DMS53 (cell line): Measurements from ENCODE around the gene LYPD3.
A peak's percentile ranks its signal among the peaks of the same experiment; 100 is the strongest.
"Not testable (repeated sequence)": the region's sequence is repeated elsewhere in the genome, so short reads cannot be mapped to it uniquely, and the experiment has no call there.

Source experiments
- DNase-seq: peaks from one replicate; lab custom pipeline; 2025; lab: John Stamatoyannopoulos, UW

Gene LYPD3

GRCh38 chr19:43461303-43461702 is 4.1 kb downstream of the LYPD3 start:
- DNase-seq: no peak

- DNase-seq: no peak
These were observed 4.9 kb downstream of the LYPD3 start for GRCh38 chr19:43460362-43461016.

DNA sequence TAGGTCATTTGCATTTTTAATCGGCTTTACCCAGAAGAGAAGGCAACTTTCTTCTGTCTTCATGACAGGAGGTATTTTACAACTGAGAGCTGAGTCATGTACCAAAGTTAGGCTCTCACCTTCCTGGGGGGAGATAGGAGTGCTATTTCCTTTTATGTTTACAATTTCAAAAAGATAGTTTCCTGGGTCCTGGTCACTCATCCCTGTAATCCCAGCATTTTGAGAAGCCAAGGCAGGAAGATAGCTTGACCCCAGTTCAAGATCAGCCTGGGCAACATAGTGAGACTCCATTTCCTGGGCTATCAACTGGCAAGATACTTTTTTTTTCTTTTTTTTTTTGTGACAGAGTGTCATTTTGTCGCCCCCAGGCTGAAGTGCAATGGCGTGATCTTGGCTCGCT is 7.6 kb downstream of the LYPD3 start:
- DNase-seq: no peak

GRCh38 chr19:43455321-43456113 is 9.9 kb downstream of the LYPD3 start:
- DNase-seq: peak; percentile 34

- no peak for DNase-seq
These were observed 11.4 kb downstream of the LYPD3 start for GRCh38 chr19:43454031-43454430.

DNA sequence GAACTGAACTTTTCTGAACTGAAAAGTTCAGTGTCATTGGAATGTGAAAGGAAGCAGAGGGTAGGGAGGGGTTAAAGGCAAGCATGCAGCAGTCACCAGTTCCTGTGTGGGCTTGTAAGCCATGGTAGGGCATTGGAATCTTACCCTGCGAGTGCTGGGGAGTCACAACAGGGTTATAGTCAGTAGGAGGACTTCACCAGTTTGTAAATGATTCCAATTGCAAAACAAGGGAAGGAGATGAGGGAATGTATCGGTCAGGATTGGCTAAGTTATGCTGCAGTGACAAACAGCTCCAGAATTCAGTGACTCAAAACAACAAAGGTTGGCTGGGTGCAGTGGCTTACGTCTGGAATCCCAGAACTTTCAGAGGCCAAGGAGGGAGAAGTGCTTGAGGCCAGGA is 12.8 kb downstream of the LYPD3 start:
- no peak for DNase-seq

DNA sequence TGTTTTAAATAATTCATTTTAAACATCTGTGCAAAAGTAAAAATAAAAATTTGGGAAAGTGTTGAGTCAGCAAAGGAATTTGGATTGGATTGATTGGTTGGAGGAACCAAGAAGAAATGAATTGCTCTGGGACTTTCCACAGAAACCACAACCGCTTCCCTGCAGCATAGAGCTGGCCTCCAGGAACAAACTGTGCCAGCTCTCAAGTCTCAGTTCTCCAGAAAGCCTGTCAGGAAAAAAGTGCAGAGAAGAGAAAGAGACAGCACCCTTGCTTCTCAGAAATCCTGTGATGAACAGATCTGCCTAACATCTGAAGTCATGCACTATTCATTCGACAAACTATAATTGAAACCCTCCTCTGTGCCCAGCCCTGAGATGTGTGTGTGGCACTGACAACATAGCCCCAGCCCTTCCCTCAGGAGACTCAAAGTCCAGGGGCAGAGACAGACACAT is 14.8 kb downstream of the LYPD3 start:
- no peak for DNase-seq

- no peak for DNase-seq
These were observed 17.8 kb downstream of the LYPD3 start for GRCh38 chr19:43447655-43448054.

DNA sequence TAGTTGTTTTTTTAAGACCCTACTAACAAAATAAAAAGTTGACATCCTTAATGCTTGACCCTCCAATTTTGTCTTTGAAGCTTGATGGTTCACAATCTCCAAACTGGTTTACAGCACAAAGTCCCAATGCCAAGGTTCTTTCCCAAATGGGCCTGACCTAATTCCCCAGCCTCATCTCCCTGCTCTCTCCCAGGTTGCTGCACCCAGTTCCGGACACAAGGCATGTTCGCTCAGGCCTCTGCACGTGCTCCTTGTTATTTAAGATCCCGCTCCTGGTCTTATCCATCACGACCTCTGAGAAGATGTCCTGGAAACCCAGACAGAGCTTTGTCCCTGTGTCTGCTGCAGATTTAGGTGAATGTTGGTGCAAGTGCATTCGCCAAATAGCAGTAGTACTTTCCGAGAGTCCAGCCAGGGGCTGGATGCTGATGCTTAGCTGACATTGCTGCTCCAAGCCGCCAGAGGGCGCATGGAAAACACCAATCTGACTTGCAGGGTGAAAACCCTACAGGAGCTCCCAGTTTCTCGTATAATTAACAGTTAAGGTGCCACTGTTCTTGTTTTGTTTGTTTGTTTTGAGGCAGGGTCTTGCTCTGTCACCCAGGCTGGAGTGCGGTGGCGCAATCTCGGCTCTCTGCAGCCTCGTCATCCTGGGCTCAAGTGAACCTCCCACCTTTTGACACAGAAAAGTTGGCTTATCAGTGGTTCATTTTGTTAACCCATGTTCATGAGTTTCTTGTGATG is 18.5 kb downstream of the LYPD3 start:
- peak; percentile 83 for DNase-seq

GRCh38 chr19:43445426-43445825 is 20.0 kb downstream of the LYPD3 start:
- no peak for DNase-seq

GRCh38 chr19:43444531-43445287 is 20.7 kb downstream of the LYPD3 start:
- no peak for DNase-seq

- not testable (repeated sequence) for DNase-seq
These were observed 21.3 kb downstream of the LYPD3 start for GRCh38 chr19:43444091-43444490.

- no peak for DNase-seq
These were observed 23.7 kb downstream of the LYPD3 start for GRCh38 chr19:43441716-43442115.

DNA sequence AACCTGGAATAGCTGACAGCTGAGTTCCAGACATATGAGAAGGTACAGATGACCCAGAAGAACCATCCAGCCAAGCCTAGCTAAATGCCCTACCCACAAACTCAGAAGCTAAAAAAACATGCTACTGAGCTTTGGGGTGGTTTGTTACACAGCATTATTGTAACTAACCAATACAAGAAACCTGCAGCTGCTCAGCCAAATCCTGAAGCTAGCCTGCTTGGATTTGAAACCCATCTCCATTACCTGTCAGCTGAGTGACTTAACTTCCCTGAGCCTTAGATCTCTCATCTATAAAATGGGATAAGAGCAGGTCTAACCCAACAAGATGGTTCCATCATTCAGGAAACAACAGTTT is 25.7 kb downstream of the LYPD3 start:
- no peak for DNase-seq

DNA sequence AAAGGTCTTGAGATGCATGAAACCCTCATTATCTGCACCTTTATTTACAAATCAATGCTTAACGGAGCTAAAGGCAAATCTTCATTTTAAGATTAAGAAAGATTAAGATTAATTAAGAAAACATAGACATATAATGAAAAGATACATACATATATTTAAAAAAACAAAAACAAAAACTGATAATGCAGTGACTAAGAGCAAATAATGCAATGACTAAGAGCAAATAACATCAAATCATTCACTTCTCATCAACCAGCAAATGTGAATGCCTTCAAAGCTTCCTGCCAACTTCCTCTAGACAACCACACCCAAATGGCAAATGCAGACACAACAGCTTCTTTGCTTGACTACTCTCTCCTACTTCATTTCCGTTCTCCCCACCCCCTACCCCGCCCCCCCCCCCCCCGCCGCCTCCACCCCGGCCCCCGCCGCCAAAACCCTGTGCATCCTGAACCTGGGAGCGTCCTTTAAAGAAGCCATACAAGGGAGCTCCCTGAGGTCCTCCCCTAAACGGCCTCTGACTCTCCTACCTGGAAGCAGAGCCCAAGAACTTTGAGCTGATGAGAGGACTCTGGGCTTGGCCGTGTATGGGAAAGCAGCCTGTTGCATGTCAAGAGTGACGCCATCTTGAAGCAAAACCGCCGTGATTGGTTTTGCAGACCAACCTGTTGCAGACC is 26.2 kb downstream of the LYPD3 start:
- DNase-seq: peak; percentile 67

DNA sequence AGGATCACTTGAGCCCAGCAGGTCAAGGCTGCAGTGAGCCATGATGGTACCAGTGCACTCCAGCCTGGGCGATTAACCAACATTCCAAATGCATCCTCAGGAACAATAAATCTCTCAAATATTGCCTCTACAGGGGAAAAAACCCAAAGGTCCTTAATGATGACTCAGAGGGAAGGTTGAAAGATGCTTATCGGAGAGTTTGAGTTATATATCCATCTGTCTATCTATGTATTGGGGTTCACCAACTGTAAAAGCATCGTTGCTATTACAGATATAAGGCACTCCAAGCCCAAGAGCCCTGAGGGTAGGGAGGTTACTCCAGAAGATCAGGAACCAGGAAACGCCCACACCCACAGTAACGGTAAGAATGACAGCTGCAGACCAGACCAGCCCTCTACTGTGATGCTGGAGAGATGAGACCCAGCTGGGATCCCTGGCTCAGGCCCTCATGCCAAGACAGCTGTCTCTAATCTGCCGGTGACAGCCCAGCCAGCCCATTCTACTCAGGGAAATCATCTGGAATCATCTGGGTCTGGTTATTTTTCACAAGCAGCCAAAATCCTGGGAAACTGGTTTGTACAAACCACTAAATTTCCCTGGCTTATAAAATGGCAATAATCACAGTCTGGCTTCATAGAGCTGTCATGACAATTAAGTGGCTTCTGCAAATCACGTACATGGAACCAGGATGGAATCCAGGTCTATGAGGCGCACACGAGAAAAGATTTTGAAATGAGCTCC is 26.9 kb downstream of the LYPD3 start:
- DNase-seq: peak; percentile 26

DNA sequence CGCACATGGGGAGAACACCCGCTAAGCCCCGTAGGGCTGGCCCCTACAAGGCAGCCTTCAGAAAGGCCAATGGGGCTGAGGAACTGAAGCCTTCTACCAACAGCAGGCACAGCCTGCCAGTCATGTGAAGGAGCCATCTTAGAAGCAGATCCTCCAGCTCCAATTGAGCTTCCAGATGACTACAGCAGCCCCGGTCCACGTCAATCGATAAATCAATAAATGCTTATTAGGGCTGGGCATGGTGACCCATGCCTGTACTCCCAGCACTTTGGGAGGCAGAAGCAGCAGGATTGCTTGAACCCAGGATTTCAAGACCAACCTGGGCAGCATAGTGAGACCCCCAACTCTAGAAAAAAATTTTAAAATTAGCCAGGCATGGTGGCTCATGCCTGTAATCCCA is 27.7 kb downstream of the LYPD3 start:
- DNase-seq: no peak

- not testable (repeated sequence) for DNase-seq
These were observed 28.1 kb downstream of the LYPD3 start for GRCh38 chr19:43437284-43437683.

- no peak for DNase-seq
These were observed 29.6 kb downstream of the LYPD3 start for GRCh38 chr19:43435775-43436174.

GRCh38 chr19:43433689-43434088 is 31.7 kb downstream of the LYPD3 start:
- no peak for DNase-seq

GRCh38 chr19:43433358-43433673 is 32.1 kb downstream of the LYPD3 start:
- no peak for DNase-seq
